Measurements from ENCODE around the gene MYO1D.
"Not testable (repeated sequence)": the region's sequence is repeated elsewhere in the genome, so short reads cannot be mapped to it uniquely, and the experiment has no call there.

MYO1D gene

DNA sequence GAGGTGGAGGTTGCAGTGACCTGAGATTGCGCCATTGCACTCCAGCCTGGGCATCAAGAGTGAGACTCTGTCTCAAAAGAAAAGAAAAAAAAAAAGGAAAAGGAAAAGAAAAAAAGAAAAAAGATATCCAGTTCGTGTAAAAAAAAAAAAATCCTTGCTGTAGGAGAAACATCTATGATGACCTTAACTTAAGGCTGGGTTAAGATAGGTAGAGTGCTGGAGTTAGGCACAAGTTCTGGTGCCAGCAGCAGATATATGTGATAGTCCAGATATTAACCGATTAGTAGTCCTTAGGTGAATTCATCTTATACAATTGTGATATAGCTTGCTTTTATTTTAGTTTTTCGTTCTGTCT, 415.4 kb downstream of the MYO1D start:
- no peak for DNase-seq (ENCODE audit: low read depth)

- DNase-seq (ENCODE audit: low read depth), result no peak
Measured at GRCh38 chr17:32460054-32460453, 416.9 kb downstream of the MYO1D start.

DNA sequence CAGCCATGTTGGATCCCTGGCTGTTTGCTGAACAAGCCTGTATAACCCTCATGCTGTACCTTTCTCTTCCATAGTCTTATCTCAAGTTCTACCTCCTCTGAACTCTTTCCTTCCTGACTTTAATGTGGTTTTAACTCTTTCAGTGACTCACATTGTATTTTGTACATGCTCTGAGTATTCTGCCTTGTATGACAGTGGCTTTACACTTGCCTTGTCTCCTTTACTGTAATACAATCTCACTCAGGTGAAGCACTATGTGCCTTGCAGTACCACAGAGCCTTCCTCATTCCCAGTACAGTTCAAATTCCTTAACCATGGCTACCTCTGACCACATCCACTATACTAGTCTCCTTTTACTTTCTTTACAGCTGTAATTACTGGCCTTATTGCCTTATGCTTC, 418.6 kb downstream of the MYO1D start:
- DNase-seq (ENCODE audit: low read depth), result no peak

- DNase-seq (ENCODE audit: low read depth), result no peak
Measured at GRCh38 chr17:32453370-32453769, 423.6 kb downstream of the MYO1D start.

DNA sequence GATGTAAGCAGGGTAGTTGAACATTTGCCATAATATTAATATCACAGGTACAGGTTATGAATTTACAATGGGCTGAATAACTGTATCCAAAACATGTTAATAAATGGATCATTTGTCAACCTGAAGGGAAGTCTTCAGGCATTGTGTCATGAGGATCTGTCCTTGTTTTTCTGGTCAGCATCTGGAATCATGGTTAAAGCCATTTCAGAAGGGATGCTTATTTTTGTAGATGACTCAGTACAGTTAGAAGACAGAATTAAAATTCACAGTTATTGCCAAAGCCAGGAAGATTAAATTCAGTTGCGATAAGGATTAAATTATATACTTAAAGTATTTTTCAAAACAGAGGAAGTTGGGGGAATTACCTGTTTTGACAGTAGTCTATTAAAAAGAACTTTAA, 424.6 kb downstream of the MYO1D start:
- DNase-seq (ENCODE audit: low read depth), result no peak

DNA sequence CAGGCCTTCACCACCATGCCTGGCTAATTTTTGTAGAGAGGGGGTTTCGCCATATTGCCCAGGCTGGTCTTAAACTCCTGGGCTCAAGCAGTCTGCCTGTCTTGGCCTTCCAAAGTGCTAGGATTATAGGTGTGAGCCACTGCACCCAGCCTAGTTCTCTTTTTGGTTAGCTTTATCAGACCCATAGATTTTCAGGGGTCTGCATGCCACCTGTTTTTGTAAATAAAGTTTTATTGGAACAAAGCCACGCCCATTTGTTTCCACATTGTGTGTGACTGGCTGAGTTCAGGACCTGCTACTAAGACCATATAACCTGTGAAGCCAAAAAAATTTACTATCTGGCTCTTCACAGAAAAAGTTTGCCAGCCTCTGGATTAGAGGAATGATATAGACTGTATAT, 425.0 kb downstream of the MYO1D start:
- DNase-seq (ENCODE audit: low read depth), result no peak

DNA sequence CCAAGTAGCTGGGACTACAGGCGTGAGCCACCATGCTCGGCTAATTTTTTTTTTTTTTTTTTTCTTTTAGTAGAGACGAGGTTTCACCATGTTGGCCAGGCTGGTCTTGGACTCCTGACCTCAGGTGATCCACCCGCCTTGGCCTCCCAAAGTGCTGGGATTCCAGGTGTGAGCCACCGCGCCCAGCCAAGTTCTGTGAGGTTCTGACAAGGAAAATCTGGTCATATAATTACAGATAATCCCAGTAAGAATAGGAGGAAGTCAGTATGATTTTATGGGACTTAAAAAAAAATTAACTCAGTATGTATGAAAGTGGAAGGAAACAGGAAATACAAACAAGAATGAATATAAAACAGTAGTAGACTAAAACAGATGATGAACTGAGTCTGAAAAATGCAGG, 426.5 kb downstream of the MYO1D start:
- not testable (repeated sequence) for DNase-seq (ENCODE audit: low read depth)

DNA sequence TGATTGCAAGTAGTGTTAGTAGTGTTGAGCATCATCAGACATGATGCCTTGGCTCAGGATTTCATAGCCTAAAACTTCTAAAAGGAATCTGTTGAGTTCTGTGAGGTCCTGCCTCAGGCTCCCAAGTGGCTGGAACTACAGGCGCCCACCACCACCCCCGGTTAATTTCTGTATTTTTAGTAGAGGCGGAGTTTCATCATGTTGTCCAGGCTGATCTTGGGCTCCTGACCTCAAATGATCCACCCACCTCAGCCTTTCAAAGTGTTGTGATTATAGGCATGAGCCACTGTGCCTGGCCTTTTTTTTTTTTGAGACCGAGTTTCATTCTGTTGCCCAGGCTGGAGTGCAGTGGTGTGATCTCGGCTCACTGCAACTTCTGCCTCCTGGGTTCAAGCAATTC, 427.0 kb downstream of the MYO1D start:
- no peak for DNase-seq (ENCODE audit: low read depth)

DNA sequence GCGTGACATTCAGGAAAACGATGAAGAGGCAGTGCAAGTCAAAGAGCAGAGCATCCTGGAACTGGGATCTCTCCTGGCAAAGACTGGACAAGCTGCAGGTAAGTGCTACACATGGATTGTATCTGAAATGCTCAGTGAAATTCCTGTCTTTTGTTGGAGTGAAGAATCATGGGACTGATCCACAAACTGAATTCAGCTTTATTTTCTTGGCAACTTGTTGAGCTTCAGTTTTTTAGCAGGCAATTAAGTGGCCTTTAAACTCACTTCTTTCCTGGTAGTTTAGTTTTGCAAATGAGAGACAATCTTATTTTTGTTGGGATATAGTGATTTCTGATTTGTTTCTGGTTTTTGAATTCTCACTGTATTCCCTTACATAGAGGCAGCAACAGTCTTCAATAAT, 430.0 kb downstream of the MYO1D start:
- DNase-seq (ENCODE audit: low read depth), result no peak

- DNase-seq (ENCODE audit: low read depth), result no peak
Measured at GRCh38 chr17:32445971-32446370, 431.0 kb downstream of the MYO1D start.

DNA sequence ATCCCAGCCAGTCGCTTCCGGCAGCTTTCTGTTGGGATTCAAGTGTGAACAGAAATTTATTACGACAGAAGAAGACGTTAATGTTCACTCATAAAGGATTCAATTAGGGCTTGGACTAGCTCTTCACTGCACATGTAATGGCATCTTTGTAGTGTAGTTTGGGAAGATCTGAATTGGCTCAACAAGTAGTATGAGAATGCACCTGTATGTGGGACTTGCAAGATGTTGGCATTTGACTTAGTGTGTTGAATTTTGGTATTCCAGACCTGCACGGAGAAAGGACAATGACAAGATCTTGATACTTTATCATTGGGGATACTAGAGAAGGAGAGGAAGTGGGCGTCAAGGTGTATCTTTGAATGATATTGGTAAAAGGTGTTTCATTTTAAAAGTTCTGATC, 431.4 kb downstream of the MYO1D start:
- no peak for DNase-seq (ENCODE audit: low read depth)

DNA sequence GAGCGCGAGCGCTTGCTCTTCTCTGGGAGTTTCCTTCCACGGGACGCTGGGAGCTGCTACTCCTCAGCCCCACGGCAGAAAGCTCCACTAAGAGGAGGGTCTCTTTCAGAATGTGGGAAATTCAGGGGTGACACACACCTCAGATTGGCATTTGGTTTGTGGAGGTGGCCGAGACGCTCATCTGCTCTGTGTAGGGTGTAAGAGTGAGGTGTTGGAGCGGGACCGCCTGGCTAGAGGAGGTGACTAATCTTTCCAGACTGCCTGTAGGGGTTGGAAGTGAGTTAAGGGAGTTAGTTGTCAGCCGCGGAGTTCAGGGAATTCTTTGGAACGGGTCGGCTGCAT, 431.9 kb downstream of the MYO1D start:
- peak; percentile 13 for DNase-seq (ENCODE audit: low read depth)

DNA sequence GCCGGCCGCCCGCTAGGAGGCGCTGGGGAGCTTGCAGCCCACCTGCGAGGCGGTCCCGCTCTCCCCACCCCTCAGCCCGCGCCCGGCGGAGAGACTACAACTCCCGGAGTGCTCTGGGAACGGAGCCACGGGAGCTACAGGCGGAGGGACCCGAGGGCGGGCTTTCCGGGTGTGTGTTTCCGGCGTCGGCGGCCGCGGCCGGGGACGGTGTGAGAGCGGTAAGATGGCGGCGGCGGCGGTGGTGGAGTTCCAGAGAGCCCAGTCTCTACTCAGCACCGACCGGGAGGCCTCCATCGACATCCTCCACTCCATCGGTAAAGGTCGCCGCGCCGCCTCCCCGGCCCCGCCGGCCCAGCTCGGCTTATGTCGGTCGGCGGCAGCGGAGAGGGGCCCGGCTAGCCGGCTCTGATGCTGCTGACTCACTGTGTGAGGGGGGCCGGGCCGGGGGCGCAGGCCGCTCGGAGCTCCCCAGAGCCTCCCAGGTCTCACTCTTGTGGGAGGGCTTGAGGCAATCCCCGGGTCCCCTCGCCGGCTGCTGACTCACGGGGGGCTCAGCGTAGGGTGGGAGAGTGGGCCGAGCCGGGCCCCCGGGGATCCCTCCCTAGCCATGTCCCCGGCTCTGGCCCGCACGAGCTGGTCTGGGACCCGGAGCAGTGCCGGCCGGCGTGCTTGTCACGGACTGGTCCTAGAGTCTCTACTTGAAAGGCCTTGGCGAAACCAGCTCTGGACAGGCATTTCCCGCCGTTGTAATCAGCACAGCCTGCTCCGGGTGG, 432.4 kb downstream of the MYO1D start, which contains the start of gene PSMD11:
PSMD11 (plus strand) TSS at position 210 of the 773 bp plus-strand sequence; CDS start at position 224, 14 bp downstream.
- DNase-seq (ENCODE audit: low read depth), result peak; percentile 97

DNA sequence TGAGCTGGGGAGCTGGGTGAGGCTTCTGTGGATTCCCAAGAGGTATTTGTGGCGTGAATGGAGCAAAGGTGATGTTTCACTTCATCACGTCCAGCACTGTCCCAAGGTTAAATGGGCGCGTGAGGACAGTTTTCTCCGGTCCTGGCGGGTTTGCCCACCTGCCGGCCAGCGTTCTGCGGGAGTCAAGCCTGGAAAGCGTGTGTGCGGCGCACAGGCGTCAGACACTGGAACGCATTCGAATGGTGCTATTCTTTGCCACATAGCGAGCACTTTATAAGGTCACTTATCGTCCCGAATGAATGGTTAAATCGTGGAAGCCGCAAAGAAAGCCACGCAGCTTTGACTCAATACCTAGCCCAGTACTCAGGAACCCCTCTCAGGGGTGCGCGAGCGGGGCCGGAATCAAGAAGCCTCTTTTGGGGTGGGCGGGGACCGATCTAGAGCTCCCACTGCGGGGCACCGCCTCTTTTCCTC, 433.1 kb downstream of the MYO1D start:
- no peak for DNase-seq (ENCODE audit: low read depth)

Measured in stimulated activated CD8-positive, alpha-beta memory T cell treated with anti-CD3 and anti-CD28 coated beads, Interleukin-12 subunit alpha, Interleukin-12 subunit beta, amount 100 ng/mL, for 1 hour (primary cell).